SH-SY5Y (cell line): Measurements from ENCODE around the gene CNIH3.

Source experiments
- GATA2 ChIP-seq: IDR thresholded peaks from 2 replicates; pipeline ENCODE4 v1.6.1; 2011; ENCODE audit warnings: mild to moderate bottlenecking, low read depth, low read length
- GATA3 ChIP-seq: IDR thresholded peaks from 2 replicates; pipeline ENCODE4 v1.6.1; 2011; ENCODE audit warnings: low read depth, mild to moderate bottlenecking, low read length, moderate library complexity

- TF ChIP-seq GATA2, result no peak
- TF ChIP-seq GATA3, result no peak
Measured at GRCh38 chr1:224745394-224745793, 129.3 kb downstream of the CNIH3 start.
